ENCODE measurements around the gene TSLP.

The TSLP gene

DNA sequence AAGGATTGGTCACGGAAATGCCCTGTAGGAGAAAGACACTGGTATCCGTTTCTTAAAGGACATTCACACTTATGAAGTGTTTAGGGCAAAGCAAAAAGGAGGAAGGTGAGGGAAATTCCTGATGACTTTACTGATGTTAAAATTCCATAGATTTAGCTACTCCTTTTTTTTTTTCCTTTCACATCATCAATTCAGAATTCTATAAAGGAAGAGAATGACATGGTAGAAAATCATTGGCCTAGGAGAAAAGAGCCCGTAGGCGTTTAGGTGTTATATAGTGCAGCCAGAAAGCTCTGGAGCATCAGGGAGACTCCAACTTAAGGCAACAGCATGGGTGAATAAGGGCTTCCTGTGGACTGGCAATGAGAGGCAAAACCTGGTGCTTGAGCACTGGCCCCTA lies at the start of gene TSLP:
Gene TSLP, plus strand, starts transcription at position 301 of the 400 bp plus-strand sequence. CDS start 178 bp downstream, outside the sequence.
- intact Hi-C loops (cut with DNase I): no loop called here
- no peak for DNase-seq

DNA sequence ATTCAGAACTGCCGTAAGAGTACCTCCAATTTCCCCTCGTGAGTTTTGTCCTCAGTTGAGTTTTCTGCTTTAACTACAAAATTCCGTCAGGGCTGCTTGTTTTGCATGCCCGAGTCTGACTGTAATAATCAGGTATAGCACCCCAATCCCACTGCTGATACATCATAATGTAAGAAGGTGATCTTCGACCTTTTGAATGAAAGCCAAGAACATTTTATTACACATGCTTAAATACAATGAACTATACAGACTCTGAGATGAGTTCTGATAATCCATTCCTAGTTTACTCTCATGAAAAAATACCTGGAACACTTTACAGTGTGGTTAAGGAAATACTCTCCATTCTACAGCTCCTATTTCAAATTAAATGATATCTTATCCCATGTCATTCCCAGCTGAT lies 49.2 kb upstream of the TSLP start:
- DNase-seq: no peak
- intact Hi-C loops (cut with DNase I): no loop called here

DNA sequence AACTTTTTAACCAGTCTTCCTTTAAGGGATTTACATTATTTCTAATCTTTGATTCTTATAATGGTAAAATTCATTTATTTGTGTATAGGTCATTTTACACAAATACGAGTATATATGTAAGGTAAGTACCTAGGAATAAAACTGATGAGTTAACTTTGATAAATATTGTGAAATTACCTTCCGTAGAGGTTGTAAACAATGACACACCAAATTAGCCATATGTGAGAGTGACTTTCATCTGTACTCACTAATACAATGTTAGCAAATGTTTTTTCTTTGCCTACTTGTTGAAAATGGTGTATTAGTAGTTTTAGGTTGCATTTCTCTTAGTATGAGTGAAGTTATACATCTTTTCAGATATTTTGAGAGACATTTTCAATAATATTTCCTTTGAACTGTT lies 42.6 kb upstream of the TSLP start:
- no peak for DNase-seq
- intact Hi-C loops (cut with DNase I): no loop called here

DNA sequence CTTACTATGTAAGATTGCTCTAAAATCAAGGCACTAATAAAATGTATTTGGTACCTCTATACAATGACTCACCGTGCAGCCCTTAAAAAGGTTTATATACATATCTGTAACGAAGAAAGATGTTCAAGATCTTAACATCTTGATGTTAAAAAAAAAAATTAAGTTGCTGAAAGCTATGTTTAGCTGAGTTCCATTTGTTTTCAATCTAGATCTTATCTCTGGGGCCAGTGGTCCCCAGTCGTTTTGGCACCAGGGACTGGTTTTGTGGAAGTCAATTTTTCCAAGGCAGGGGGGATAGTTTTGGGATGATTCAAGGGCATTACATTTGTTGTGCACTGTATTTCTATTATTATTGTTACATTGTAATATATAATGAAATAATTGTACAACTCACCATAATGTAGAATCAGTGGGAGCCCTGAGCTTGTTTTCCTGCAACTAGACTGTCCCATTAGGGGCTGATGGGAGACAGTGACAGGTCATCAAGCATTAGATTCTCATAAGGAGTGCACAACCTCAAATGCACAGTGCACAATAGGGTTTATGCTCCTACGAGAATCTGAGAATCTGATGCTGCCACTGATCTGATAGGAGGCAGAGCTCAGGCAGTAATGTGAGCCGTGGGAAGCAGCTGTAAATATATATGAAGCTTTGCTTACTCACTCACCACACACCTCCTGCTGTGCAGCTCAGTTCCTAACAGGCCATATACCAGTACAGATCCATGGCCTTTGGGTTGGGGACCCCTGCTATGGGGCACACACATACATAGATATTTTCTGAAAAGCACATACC lies 27.6 kb upstream of the TSLP start:
- no peak for DNase-seq
- intact Hi-C loops (cut with DNase I): no loop called here

DNA sequence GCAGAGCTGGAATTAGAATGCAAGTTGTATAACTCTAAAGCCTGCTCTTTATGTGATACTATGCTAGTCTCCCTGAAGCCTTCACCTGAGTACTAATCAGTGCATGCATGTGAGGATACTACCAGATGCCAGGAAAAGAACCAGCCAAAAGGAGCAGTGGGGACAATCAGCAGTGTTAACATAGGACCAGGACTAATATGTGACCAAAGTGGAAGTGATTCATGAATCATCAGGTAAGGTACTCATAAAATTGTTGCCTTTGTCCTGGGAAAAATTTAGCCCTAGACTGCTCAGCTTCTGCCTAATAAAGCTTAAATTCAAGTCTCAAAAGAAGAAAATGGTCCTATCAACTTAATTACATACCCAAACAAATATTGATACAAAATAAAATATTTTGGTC lies 13.4 kb upstream of the TSLP start:
- DNase-seq: no peak
- intact Hi-C loops (cut with DNase I): no loop called here

DNA sequence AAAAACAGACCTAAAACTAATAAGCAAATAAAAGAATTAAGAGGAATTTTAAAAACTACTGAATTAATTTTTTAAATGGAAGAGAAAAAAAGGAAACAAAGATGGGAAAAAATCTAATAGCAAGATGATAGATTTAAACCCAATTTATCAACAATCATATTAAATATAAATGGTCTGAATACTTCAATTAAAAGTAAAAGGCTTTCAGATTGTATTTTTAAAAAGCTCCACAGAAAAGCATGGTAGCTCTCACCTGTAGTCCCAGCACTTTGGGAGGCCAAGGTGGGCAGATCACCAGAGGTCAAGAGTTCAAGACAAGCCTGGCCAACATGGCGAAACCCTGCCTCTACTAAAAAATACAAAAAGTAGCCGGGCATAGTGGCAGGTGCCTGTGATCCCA lies 11.3 kb upstream of the TSLP start:
- no peak for DNase-seq
- intact Hi-C loops (cut with DNase I): no loop called here

DNA sequence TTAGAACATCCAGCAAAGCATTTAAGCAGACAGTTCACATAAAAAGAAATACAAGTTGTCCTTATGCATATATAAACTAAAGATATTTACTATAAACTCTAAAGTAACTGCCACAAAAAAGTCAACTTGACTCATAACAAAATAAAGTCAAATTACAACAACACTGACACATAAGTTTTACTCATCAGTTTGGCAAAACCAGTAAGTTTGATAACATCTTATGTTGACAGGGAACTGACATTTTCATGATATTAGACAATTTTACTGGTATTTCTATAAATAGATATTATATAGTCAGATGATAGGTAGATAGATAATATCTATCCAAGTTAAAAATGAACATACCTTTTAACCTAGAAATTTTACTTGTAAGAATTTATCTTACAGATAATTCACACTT lies 9.9 kb upstream of the TSLP start:
- DNase-seq: no peak
- intact Hi-C loops (cut with DNase I): no loop called here

DNA sequence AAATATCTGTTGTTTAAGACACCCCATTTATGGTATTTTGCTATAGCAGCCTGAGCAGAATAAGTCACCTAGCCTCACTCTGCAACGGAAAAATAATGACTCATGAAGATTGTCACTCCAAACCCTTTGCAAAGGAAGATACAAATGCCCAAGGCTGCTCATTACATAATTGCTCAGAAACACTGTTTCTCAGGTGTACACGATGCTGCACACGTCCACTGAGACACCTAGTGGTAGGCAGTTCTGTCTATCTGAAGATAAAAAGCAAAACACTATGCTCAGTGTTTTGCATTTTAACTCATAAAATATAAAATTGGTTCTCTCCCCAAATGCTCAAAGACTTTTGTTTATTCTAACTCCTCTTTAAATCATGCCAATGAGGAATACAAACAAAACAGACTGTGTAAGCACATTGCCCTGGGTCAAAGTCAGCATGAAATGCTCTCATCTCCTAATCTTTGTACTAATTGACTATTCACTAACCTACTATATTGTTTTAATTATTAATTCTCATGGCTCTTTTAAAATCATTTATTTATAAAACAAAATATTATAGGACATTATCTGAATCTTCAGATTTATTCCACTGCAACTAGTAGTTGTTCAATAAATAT lies 7.7 kb upstream of the TSLP start:
- intact Hi-C loops (cut with DNase I): no loop called here

DNA sequence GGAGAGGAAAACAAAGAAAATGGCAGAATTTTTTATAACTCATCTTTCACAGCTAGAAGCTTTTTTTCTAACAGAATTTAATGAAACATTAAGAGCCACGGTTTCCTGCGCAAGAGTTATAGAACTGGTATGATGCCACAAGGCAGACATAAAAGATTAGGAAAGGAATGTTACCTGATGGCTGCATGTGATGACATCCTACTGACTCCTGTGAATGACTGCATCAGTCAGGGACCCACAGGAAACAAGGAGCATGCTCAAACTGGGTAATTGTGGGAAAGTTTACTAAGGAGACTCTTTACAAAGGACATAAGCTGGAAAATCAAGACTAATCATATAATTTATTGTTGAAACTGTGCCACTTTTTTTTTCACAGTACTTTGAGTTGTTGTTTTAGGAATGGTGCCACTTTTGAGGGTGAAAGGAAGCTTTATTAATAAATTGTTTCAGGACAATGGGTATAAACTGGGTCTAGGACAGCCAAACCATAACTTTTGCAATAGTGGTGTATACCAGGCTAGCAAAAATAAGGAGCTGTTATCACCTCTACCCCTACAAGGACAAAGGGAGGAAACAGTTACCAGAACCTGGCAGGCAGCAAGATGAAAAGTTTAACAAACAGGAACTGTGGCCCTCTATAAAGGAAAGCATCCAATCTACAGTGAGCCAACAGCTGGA lies 5.1 kb upstream of the TSLP start:
- DNase-seq: no peak
- intact Hi-C loops (cut with DNase I): no loop called here

More for the DNA sequence above, 7.7 kb upstream of the TSLP start:
- no peak for DNase-seq

DNA sequence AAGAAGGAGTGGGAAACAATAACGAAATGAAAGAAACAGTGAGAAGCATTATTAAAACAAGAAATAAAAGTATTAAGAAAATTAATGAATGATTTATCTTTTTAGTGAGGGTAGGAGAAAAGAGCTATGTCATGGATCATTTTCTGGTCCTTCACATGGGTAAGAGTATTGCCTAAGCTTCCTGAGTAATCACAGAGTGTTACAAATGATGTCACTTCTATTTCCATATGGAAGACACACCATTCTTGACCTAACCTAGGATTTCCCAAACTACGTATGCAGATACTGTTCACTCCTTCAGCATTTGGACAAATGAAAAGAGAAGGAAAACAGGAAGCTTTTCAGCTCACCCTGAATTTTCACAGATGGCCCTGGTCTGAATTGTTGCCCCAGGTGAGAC lies 3.3 kb upstream of the TSLP start:
- no peak for DNase-seq
- intact Hi-C loops (cut with DNase I): no loop called here

DNA sequence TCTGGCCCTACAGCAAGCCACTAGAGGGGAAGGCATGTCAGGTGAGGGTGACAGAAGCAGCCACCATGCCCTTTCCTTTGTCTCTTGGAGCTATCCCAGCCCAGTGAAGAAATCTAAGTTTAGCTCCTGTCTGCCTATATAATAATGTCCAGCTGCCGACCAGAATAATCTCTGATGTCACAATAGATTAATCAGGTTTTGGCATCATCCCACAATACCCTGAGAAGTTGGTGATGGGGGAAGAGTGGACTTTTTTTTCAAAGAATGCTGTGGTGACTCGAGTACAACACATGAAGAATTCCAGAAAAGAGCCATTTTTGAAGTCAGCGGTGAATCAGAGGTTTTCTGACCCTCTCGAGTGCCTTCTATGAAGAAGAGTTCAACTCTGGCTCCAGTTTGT lies 1.7 kb upstream of the TSLP start:
- intact Hi-C loops (cut with DNase I): no loop called here
- DNase-seq: no peak

DNA sequence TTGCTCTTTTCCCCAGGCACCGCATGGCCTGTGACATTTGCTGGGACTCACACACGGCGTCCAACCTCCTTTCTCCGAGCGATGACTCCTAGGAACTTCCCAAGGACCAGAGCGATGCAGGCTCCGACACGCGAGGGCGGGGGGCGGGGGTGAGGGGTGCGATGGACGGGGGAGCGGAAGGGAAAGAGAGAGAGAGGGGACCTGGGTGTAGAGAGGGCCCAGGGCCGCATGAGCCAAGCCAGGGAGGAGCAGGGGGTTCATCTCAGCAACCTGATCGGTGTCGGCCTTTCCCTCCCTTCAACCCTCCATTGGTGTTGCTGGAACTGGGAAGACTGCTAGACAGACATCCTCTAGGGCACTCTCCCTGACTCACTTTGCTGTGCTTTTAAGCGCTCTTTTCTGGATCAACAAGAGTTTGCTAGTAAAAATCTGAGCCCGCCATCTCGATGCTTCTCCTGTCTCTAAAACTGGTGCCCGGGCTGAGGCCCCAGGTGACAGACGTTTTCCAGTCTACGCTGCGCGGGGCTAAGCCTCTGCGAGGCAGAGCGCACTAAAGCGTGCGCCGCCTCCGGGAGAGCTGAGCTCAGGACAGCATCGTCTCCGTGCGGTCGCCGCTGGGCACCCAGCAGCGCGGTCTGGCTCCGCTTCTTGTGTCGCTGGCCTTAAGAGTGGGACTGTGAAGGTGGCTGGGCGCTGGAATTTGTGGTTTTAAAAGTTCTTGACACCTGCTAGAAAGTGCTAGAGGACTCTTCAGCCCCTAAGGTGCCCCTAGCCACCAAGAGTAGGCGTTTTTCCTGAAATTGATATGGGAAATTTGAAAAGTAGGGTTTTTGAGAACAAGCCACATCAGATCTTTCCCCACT lies 1.0 kb upstream of the TSLP start:
- DNase-seq: peak in 8 of 10 donors; percentile 8 to 85 (median 28)
- intact Hi-C loops (cut with DNase I): no loop called here

DNA sequence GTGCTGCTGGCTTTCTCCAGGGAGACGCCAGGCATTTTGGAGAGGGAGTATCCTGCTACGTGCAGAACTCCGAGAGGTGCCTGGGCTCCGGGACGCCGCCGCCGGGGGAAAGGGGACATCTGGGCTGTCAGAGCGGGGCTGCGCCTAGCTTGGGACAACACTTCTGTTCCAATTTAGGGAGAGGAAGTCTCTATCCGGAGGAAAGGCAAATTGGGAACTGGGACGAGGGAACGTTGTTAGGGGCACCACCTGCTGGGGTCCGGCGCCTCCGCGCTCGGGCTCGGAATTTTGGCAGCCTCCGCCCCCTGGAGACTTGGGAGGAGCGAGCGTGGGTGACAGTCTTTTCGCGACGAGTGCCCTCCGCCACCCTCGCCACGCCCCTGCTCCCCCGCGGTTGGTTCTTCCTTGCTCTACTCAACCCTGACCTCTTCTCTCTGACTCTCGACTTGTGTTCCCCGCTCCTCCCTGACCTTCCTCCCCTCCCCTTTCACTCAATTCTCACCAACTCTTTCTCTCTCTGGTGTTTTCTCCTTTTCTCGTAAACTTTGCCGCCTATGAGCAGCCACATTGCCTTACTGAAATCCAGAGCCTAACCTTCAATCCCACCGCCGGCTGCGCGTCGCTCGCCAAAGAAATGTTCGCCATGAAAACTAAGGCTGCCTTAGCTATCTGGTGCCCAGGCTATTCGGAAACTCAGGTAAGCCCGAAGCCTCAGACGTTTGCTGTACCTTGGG lies 1.6 kb downstream of the TSLP start:
- intact Hi-C loops (cut with DNase I): no loop called here
- peak in 5 of 10 donors; percentile 11 to 85 (median 75) for DNase-seq

DNA sequence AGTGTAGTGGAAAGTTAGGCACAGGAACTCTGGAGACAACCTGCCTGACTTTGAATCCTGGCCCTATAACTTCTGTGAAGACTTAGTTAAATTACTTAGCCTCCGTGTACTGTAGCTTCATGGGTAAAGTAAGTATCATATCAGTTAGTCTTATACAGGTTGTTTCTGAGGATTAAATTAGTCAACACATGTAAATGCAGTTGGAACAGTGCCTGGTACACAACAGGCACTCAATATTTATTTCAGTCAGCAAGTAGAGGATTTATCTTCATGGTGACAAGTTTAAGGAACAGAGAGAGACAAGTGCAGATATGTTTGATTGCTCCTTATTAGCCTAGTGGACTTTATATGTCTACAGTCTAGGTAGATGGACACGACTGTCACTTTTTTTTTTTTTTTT lies 2.7 kb downstream of the TSLP start:
- no peak for DNase-seq
- intact Hi-C loops (cut with DNase I): no loop called here

DNA sequence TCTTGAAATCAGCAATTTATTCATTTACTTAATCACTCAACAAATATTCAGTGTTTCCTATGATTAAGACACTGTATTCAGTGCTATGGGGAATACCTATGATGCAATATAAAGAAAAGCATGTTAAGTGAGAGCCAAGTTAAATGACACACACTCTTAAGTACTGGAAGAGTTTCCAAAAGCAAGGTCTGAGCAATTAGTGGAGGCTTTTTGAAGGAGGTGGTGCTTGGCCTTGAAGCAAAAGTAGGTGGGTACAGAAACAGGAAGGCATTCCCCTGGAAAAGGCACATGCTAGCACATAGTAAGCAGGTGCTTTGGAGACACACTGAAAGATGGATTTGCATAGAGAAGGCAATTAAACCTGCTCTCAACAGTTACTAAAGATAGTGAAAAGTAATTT lies 4.0 kb downstream of the TSLP start:
- intact Hi-C loops (cut with DNase I): no loop called here
- DNase-seq: no peak

DNA sequence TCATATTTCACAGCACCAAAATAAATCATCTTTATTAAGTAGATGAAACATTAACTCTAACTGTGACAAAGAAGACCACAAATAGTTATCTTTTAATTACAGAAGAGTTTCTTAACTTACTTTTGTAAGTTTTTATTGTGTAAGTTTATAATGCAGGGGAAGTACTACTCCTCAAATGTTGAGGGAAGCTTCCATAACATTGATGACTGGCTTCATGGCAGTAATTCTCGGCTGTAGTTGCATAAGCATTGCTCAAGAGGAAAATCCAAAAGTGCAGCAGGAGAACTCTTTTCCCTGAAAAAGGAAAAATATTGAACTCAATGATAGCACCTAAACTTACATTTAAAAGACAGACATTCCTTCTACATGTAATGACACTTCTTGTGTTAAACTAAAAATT lies 4.6 kb downstream of the TSLP start:
- intact Hi-C loops (cut with DNase I): no loop called here
- no peak for DNase-seq

DNA sequence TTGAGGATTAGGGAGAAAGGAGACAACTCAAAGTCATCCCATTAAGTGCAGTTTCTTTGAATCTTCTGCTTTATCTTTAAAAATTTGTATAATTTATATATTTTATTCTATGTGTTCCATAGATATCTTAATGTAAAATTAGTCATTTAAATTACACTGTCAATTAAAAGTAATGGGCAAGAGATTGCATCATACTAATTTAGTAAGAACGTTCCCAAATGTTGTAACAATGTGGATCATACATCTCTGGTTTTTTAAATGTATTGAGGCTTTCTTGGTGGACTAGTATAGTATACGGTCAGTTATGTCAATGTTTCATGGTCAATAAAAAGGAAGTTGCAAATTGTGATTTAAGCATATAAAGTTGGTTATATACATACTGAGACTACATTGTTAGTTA lies 6.2 kb downstream of the TSLP start:
- no peak for DNase-seq
- intact Hi-C loops (cut with DNase I): no loop called here

DNA sequence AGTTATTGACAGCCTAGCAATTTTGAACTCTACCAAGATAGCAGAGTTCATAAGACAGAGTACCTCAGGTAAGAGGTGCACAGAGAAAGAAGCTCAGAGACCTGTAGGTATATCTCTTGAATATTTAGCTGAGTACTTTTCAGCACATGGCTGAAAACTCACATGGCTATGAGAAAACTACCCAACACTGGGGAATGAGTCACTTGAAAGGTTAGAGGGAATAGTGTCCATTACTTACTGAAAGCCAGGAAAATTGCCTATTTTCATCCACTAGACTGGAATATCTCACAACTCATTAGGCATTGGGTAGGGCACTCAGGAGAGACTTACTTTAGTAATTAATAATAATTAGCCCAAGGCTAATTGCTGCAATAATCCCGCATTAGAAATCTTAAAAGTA lies 8.3 kb downstream of the TSLP start:
- intact Hi-C loops (cut with DNase I): no loop called here
- DNase-seq: no peak

DNA sequence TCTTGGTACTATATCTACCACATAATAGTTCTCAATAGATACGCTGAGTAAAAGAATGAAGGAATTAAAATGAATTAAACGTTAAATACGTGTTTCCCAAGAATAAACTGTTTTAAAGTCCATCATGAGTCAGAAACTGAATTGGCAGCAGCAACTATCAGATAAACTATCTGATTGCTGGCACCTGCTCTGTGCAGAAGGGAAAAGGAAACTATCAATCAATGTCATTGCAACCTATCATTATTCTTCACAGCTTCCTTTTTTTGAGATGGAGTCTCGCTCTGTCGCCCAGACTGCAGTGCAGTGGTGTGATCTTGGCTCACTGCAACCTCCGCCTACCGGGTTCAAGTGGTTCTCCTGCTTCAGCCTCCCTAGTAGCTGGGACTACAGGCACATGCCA lies 11.8 kb downstream of the TSLP start:
- intact Hi-C loops (cut with DNase I): no loop called here
- DNase-seq: no peak
